Measurements from ENCODE around the gene SUGCT. TPM values are rescaled to one million over a fixed set of nuclear protein-coding genes. Genes with fewer than 3 reads are reported as not detected.

SUGCT gene
- total RNA-seq, 2 donors from 2014 or later = 0.66 to 0.80 TPM

DNA sequence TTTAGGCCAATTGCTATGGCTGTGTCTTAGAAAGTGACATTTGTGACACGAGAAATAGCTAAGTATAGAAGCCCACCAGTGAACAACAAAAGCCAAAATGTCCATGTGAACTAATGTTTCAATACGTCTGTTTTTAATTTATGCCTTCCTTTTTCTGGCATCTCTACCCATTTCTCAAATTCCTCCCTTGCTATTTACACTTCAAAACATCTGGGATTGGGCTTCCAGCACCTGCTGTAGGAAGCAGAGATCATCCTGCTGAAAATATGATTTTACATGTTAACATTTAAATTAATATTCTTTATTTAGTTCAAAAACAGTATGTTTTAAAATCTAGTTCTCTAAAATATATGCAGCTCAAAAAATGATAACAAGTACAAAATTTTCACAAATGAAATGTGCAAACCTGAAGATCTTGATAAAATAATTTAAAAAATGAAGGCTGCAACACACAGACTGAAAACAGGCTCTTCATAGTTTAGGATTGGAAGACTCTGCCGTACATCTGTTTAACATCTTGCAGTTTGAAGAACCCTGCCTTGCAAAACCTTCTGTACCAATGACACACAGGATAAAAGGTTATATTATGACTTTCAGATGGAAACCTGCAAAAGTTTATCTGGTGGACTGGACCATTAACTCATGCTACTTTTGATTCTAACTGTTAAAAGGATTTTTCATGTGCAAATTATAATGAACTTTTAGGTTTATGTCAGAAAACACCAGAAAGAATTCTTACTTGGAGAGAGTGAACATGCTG lies 408.4 kb downstream of the SUGCT start:
- no peaks in the 10 kb centered on the region for H3K27me3 Mint-ChIP-seq
- H3K36me3 Mint-ChIP-seq (ENCODE audit: low read depth) = no peaks in the 10 kb centered on the region
- no peak overlapping the region for H3K27ac Mint-ChIP-seq
- no peak overlapping the region for H3K4me3 Mint-ChIP-seq
- ATAC-seq (replicated peaks) = no peak
- no peaks in the 10 kb centered on the region for H3K4me1 Mint-ChIP-seq
- H3K9me3 Mint-ChIP-seq = no peaks in the 10 kb centered on the region

DNA sequence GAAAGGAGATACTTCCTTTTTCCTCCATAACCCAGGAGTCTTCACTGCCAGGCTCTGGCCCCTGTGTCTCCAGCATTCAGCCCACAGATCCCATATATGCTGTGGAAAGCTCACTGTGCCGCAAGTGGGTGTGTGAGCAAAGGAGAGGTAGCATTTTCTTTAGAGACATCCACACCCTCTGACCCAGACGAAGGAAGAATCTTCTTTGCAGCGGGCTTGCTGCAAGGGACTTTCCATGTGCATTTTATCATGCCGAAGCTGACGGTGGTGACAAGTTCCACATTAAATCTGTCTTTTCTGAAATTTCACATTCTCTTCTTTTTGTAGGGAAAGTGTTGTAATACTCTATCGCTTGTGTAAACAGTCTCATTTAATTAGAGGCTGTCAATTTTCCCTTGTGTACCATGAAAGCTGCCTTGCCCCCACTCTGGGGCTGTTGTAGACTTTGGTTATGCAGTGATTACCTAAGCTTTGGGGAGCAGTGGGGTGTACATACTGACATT lies 409.5 kb downstream of the SUGCT start:
- Mint-ChIP-seq H3K36me3 (ENCODE audit: low read depth) (no peaks in the 10 kb centered on the region), H3K27ac (no peak overlapping the region), H3K4me3 (no peak overlapping the region), H3K9me3 (no peaks in the 10 kb centered on the region), H3K4me1 (no peaks in the 10 kb centered on the region), H3K27me3 (no peaks in the 10 kb centered on the region)
- ATAC-seq (replicated peaks) = no peak

DNA sequence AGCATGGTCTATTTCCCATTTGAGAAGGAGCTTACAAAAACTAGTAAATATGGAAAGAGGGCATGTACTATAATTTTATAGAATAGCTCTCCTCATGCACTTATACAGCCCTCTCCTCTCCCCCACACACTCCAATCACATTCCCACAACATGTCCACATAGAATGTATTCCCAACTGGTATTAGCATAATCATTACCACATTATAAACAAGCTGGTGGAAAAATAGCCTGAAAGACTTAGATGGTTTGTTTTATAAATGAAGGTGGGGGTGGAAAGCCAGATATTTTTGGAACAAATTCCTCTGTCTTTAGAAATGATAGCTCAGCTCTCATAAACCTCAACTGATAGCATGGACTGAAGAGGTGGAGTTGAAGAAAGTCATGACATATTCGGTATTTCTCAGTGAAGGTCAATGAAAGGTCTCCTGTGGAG lies 410.1 kb downstream of the SUGCT start:
- no peaks in the 10 kb centered on the region for H3K9me3 Mint-ChIP-seq
- H3K36me3 Mint-ChIP-seq (ENCODE audit: low read depth) = no peaks in the 10 kb centered on the region
- no peak for ATAC-seq (replicated peaks)
- no peaks in the 10 kb centered on the region for H3K4me1 Mint-ChIP-seq
- H3K27ac Mint-ChIP-seq = no peak overlapping the region
- H3K27me3 Mint-ChIP-seq = no peaks in the 10 kb centered on the region
- H3K4me3 Mint-ChIP-seq = no peak overlapping the region

DNA sequence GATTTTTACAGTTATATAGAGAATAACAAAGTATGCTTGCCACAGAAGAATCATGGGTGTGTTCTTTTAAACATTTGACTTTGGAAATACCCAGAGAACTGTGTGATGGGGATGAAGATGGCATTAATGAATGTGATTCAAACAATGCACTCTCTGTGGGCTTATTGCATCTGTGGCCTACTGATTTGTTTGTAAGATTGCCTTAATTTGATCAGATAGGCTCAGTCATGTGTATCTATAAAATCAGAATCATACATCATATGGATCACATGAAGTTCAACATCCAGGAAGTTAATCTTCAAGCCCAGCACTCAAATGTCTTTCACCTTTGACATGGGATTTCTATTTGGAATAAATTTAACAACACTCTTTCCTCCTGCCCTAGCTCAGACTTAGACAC lies 410.9 kb downstream of the SUGCT start:
- Mint-ChIP-seq H3K4me1 (no peaks in the 10 kb centered on the region), H3K27ac (no peak overlapping the region), H3K27me3 (no peaks in the 10 kb centered on the region), H3K4me3 (no peak overlapping the region), H3K36me3 (ENCODE audit: low read depth) (no peaks in the 10 kb centered on the region), H3K9me3 (no peaks in the 10 kb centered on the region)
- ATAC-seq (replicated peaks) = no peak

DNA sequence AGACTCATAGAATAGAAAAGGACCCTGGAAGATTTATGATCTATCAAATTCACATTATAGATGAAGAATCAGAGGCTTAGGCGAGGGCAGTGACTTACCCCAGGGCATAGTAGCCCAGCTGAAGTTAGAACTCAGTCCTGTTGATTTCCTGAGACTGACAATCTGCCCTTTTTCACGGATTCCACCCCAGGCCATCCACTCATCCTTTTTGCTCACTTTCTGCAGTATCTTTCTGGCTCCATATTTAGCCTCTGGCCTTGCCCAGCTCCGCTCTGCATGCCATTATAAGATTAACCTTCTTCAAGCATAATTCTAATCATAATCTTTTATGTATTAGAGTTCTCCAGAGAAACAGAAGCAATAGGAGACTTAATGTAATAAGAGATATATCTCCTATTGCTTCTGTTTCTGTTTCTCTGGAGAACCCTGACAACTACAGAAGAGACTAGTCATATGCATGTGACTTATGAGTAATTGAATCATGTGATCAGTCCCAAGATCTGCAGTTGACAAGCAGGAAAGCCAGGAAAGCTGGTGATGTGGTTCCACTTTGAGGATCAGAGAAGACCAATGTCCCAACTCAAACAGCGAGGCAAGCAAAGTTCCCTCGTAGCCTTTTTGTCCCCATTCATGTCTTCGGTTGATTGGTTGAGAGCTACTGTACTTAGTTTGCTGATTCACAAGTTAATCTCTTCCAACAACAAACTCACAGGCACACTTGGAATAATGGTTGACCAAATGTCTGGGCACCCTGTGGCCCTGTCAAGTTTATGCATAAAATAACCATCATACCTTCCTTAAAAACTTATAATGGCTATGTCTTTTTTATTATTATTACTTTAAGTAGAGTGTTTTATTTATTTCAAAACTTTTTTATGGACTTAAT lies 412.1 kb downstream of the SUGCT start:
- Mint-ChIP-seq H3K4me3 (no peak overlapping the region), H3K27ac (no peak overlapping the region), H3K4me1 (no peaks in the 10 kb centered on the region), H3K36me3 (ENCODE audit: low read depth) (no peaks in the 10 kb centered on the region), H3K9me3 (no peaks in the 10 kb centered on the region), H3K27me3 (no peaks in the 10 kb centered on the region)
- no peak for ATAC-seq (replicated peaks)

GRCh38 chr7:40549372-40550039 lies 414.7 kb downstream of the SUGCT start:
- no peaks in the 10 kb centered on the region for H3K36me3 Mint-ChIP-seq (ENCODE audit: low read depth)
- H3K4me3 Mint-ChIP-seq = no peak overlapping the region
- H3K27ac Mint-ChIP-seq = no peak overlapping the region
- no peaks in the 10 kb centered on the region for H3K4me1 Mint-ChIP-seq
- no peaks in the 10 kb centered on the region for H3K9me3 Mint-ChIP-seq
- ATAC-seq (replicated peaks) = no peak
- H3K27me3 Mint-ChIP-seq = no peaks in the 10 kb centered on the region

- H3K4me3 Mint-ChIP-seq = no peak overlapping the region
- H3K27ac Mint-ChIP-seq = no peak overlapping the region
- no peaks in the 10 kb centered on the region for H3K36me3 Mint-ChIP-seq (ENCODE audit: low read depth)
- no peaks in the 10 kb centered on the region for H3K4me1 Mint-ChIP-seq
- H3K9me3 Mint-ChIP-seq = peaks cover 4% of the 10 kb centered on the region
- no peak for ATAC-seq (replicated peaks)
- H3K27me3 Mint-ChIP-seq = no peaks in the 10 kb centered on the region
Observed at GRCh38 chr7:40551685-40552576, 417.1 kb downstream of the SUGCT start.

GRCh38 chr7:40560672-40561071 lies 425.9 kb downstream of the SUGCT start:
- Mint-ChIP-seq H3K9me3 (peaks cover 22% of the 10 kb centered on the region), H3K27ac (no peak overlapping the region), H3K4me1 (peaks cover 6% of the 10 kb centered on the region), H3K36me3 (ENCODE audit: low read depth) (no peaks in the 10 kb centered on the region), H3K27me3 (no peaks in the 10 kb centered on the region), H3K4me3 (no peak overlapping the region)
- no peak for ATAC-seq (replicated peaks)

- no peaks in the 10 kb centered on the region for H3K36me3 Mint-ChIP-seq (ENCODE audit: low read depth)
- no peaks in the 10 kb centered on the region for H3K27me3 Mint-ChIP-seq
- H3K27ac Mint-ChIP-seq = no peak overlapping the region
Observed at GRCh38 chr7:40566879-40567278, 432.1 kb downstream of the SUGCT start.

GRCh38 chr7:40569326-40569725 lies 434.5 kb downstream of the SUGCT start:
- peaks cover 12% of the 10 kb centered on the region for H3K9me3 Mint-ChIP-seq
- no peak overlapping the region for H3K27ac Mint-ChIP-seq
- ATAC-seq (replicated peaks) = no peak
- no peaks in the 10 kb centered on the region for H3K27me3 Mint-ChIP-seq
- no peaks in the 10 kb centered on the region for H3K36me3 Mint-ChIP-seq (ENCODE audit: low read depth)
- no peaks in the 10 kb centered on the region for H3K4me1 Mint-ChIP-seq
- no peak overlapping the region for H3K4me3 Mint-ChIP-seq

More at GRCh38 chr7:40566879-40567278, 432.1 kb downstream of the SUGCT start:
- Mint-ChIP-seq H3K4me3 (no peak overlapping the region), H3K4me1 (peaks cover 6% of the 10 kb centered on the region), H3K9me3 (peaks cover 23% of the 10 kb centered on the region)
- ATAC-seq (replicated peaks) = no peak

DNA sequence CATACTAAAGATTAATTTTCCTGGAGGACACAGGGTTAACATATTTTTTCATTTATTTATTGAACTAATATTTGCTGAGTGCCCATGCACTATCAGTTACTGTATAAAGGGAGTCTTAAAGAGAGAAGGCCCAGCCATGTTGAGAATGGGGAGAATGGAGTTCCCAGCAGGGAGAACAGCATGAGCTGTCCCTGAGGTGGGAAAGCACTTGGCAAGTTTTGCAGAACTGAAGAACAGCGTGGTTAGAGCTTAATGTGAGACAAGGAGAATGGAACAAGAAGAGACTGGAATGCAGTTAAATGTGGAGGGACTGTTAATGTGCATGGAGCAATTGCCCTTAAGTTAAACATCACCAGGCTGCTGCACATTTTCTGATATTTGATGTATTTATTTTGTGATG lies 435.4 kb downstream of the SUGCT start:
- peaks cover 12% of the 10 kb centered on the region for H3K9me3 Mint-ChIP-seq
- no peaks in the 10 kb centered on the region for H3K27me3 Mint-ChIP-seq
- ATAC-seq (replicated peaks) = no peak
- no peaks in the 10 kb centered on the region for H3K4me1 Mint-ChIP-seq
- no peaks in the 10 kb centered on the region for H3K36me3 Mint-ChIP-seq (ENCODE audit: low read depth)
- H3K4me3 Mint-ChIP-seq = no peak overlapping the region
- H3K27ac Mint-ChIP-seq = no peak overlapping the region

DNA sequence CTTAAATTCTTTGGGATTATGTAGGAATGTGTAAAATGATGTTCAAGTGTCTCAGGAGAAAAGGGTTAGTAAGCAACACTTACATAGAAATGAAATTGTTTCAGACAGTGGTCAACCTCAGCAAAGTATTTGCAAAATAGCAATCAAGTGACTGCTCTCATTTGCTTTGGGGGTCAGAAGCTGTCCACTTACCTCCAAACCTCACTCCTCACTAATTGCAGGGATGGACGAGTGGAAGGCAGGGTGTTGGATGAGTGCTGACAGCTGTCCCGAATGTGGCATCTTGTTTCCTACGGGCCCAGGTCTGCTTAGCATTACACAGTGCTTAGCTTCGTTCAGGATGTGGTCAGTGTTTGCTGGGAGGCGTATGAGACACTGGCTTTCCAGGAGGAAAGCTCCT lies 437.0 kb downstream of the SUGCT start:
- H3K27ac Mint-ChIP-seq = no peak overlapping the region
- H3K27me3 Mint-ChIP-seq = no peaks in the 10 kb centered on the region
- H3K4me1 Mint-ChIP-seq = no peaks in the 10 kb centered on the region
- no peak for ATAC-seq (replicated peaks)
- no peaks in the 10 kb centered on the region for H3K36me3 Mint-ChIP-seq (ENCODE audit: low read depth)
- no peak overlapping the region for H3K4me3 Mint-ChIP-seq
- peaks cover 4% of the 10 kb centered on the region for H3K9me3 Mint-ChIP-seq

DNA sequence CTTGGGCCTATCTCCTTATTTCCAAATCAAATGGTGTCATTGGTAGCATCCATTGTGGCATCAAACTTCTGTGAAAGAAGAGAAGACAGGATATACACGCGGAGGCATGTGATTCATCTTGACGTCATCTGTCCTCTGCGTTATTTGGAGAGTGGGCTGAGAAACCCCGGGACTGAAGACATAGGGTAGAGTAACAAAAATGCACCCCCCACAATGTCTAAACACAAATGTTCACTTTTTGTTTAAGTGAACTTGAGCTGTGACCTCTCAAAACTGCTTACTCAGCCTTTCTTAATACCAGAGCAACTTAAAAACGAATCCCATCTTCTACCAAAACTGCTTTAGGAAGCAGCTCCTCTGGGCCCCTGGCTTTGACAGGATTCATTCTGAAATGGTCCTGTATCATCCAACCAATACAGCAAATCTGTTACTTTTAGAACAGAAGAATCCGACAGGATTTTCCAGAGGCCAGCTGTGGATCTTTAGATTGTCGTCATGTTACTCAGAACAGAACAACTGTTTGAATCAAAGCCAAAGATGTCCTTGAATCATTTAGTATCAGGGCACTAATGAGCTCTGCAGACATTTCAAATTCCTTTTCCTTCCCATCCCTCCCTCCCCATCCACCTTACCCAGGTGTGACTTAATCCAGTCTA lies 438.1 kb downstream of the SUGCT start:
- Mint-ChIP-seq H3K9me3 (no peaks in the 10 kb centered on the region), H3K27ac (no peak overlapping the region), H3K27me3 (no peaks in the 10 kb centered on the region), H3K36me3 (ENCODE audit: low read depth) (no peaks in the 10 kb centered on the region), H3K4me1 (no peaks in the 10 kb centered on the region), H3K4me3 (no peak overlapping the region)
- no peak for ATAC-seq (replicated peaks)
